Measurements from ENCODE around the gene TSHR. TPM values are rescaled to one million over a fixed set of nuclear protein-coding genes. Genes with fewer than 3 reads are reported as not detected.

TSHR gene
- total and polyA plus RNA-seq, 9 donors: 0.15 to 0.41 (median 0.23) TPM; not detected in 6

- Histone ChIP-seq H3K27me3 (no peaks in the 10 kb centered on the region), H3K9me3 (no peaks in the 10 kb centered on the region), H3K4me3 (peak overlapping the region; percentile 49), H3K4me1 (ENCODE audit: insufficient read depth) (no peaks in the 10 kb centered on the region), H3K36me3 (no peaks in the 10 kb centered on the region), H3K27ac (peak overlapping the region; percentile 87 to 93)
- TF ChIP-seq, protein P1, sequence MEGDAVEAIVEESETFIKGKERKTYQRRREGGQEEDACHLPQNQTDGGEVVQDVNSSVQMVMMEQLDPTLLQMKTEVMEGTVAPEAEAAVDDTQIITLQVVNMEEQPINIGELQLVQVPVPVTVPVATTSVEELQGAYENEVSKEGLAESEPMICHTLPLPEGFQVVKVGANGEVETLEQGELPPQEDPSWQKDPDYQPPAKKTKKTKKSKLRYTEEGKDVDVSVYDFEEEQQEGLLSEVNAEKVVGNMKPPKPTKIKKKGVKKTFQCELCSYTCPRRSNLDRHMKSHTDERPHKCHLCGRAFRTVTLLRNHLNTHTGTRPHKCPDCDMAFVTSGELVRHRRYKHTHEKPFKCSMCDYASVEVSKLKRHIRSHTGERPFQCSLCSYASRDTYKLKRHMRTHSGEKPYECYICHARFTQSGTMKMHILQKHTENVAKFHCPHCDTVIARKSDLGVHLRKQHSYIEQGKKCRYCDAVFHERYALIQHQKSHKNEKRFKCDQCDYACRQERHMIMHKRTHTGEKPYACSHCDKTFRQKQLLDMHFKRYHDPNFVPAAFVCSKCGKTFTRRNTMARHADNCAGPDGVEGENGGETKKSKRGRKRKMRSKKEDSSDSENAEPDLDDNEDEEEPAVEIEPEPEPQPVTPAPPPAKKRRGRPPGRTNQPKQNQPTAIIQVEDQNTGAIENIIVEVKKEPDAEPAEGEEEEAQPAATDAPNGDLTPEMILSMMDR (IDR thresholded peaks at IDR 0.05): no peak
- no peak for TF ChIP-seq EP300 (IDR thresholded peaks at IDR 0.05)
- no peak for TF ChIP-seq POLR2A (IDR thresholded peaks at IDR 0.05)
- intact Hi-C loops (cut with DNase I): loop anchor here in 2 of 4 donors (5.0 to 10.0 kb wide), 3 partner anchors 48 to 215 kb away; partner anchors contain the start of gene TSHR (in 1 of the 2)
- peak; percentile 42 to 67 (median 53) for DNase-seq
- 2 to 3% (median 3%) methylated on average over 10 of the region's 10 CpGs for WGBS, 3 donors
Observed at GRCh38 chr14:81169711-81170103, 214.3 kb downstream of the TSHR start.

- H3K4me1 ChIP-seq (ENCODE audit: insufficient read depth): no peaks in the 10 kb centered on the region
- no peaks in the 10 kb centered on the region for H3K36me3 ChIP-seq
- H3K4me3 ChIP-seq: peak overlapping the region; percentile 49
- H3K27ac ChIP-seq: peak overlapping the region; percentile 87 to 93
- TF ChIP-seq POLR2A (IDR thresholded peaks at IDR 0.05) (peak; percentile 84), EP300 (IDR thresholded peaks at IDR 0.05) (no peak)
- TF ChIP-seq, protein P1 (IDR thresholded peaks at IDR 0.05): peak; percentile 76 to 98 (median 84)
- peak; percentile 90 to 92 (median 91) for DNase-seq
- intact Hi-C loops (cut with DNase I): loop anchor here in 2 of 4 donors (5.0 to 10.0 kb wide), 2 partner anchors 47 to 175 kb away; no protein-coding TSS in a partner anchor
- WGBS, 3 donors: 0 to 1% (median 1%) methylated on average over 28 of the region's 28 CpGs
- H3K9me3 ChIP-seq: no peaks in the 10 kb centered on the region
- H3K27me3 ChIP-seq: no peaks in the 10 kb centered on the region
Observed at GRCh38 chr14:81170104-81170828, 214.8 kb downstream of the TSHR start.

GRCh38 chr14:81170829-81171195, 215.4 kb downstream of the TSHR start:
- intact Hi-C loops (cut with DNase I): loop anchor here in 2 of 4 donors (5.0 to 10.0 kb wide), 2 partner anchors 46 to 176 kb away; no protein-coding TSS in a partner anchor
- 10 to 14% (median 11%) methylated on average over 3 of the region's 3 CpGs for WGBS, 3 donors
- DNase-seq: no peak
- no peaks in the 10 kb centered on the region for H3K27me3 ChIP-seq
- peak overlapping the region; percentile 49 for H3K4me3 ChIP-seq
- TF ChIP-seq POLR2A (IDR thresholded peaks at IDR 0.05) (no peak), EP300 (IDR thresholded peaks at IDR 0.05) (no peak)
- TF ChIP-seq, protein P1 (IDR thresholded peaks at IDR 0.05): no peak
- no peaks in the 10 kb centered on the region for H3K36me3 ChIP-seq
- H3K4me1 ChIP-seq (ENCODE audit: insufficient read depth): no peaks in the 10 kb centered on the region
- no peaks in the 10 kb centered on the region for H3K9me3 ChIP-seq
- H3K27ac ChIP-seq: peak overlapping the region; percentile 87 to 93

DNA sequence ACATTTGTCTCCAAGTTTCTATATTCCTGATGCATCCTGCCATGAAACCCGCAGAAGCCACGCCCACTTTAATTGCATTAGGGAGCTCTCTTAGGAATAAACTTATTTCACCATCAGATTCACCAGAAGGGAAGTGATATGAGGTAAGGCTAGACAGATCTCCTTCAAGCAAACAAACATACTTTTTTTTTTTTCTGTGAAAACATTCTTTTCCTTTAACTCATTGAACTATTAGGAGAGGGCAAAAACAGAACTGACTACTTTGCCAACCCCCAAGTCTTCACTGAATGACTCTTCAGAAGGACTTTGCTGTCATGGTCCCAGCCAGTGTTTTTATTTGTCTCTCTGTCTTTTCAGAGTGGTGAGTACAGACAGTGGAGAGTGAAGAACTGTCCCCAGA, 216.9 kb downstream of the TSHR start:
- H3K27ac ChIP-seq: no peak overlapping the region
- H3K9me3 ChIP-seq: no peaks in the 10 kb centered on the region
- H3K27me3 ChIP-seq: no peaks in the 10 kb centered on the region
- WGBS, 3 donors: 81 to 89% (median 89%) methylated on average over 2 of the region's 2 CpGs
- no peak for DNase-seq
- no peak for TF ChIP-seq POLR2A (IDR thresholded peaks at IDR 0.05)
- TF ChIP-seq EP300 (IDR thresholded peaks at IDR 0.05): no peak
- TF ChIP-seq, protein P1 (IDR thresholded peaks at IDR 0.05): no peak
- intact Hi-C loops (cut with DNase I): loop anchor here in 2 of 4 donors (5.0 to 10.0 kb wide), 2 partner anchors 45 to 178 kb away; no protein-coding TSS in a partner anchor
- H3K4me1 ChIP-seq (ENCODE audit: insufficient read depth): no peaks in the 10 kb centered on the region
- H3K36me3 ChIP-seq: no peaks in the 10 kb centered on the region
- H3K4me3 ChIP-seq: no peak overlapping the region
